Keratinocyte (primary cell): ENCODE data around the gene BRF1.

Experiments
- EZH2 ChIP-seq: IDR thresholded peaks from one replicate; pipeline ENCODE4 v1.6.1; 2012; ENCODE audit warnings: inconsistent platforms, mild to moderate bottlenecking, low read length, moderate library complexity
- TF ChIP-seq, protein P1 (sequence below), 3 experiments: IDR thresholded peaks in 1 of 3; conservative IDR thresholded peaks in 1 of 3; optimal IDR thresholded peaks in 1 of 3; 2 replicates in 2 of 3; 3 replicates in 1 of 3; pipeline versions ENCODE3 to v1.5.1; 2011; ENCODE audit warnings: low read length in 3 of 3, mild to moderate bottlenecking in 3 of 3, moderate library complexity in 2 of 3, control low read depth in 1 of 3, inconsistent platforms in 1 of 3; ENCODE audit not compliant: insufficient read depth in 2 of 3; ENCODE audit errors: extremely low read depth in 1 of 3

DNA sequence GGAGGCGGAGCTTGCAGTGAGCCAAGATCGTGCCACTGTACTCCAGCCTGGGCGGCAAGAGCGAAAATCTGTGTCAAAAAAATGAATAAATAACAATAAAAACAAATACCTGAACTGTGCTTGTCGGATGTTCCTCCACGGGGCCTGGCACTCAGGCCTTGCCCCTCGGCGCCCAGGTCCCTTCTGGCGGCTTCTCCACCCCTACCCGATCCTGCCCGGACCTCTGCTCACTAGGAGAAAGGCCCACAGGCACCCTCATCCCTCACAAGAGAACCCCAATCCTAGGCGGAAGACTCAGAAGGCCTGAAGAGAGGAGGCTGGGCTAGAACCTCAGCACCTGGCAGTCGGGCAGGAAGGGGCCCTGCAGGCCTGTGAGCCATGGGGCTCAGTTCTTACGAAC lies 73.5 kb downstream of the BRF1 start:
- no peak for TF ChIP-seq EZH2
- TF ChIP-seq, protein P1, sequence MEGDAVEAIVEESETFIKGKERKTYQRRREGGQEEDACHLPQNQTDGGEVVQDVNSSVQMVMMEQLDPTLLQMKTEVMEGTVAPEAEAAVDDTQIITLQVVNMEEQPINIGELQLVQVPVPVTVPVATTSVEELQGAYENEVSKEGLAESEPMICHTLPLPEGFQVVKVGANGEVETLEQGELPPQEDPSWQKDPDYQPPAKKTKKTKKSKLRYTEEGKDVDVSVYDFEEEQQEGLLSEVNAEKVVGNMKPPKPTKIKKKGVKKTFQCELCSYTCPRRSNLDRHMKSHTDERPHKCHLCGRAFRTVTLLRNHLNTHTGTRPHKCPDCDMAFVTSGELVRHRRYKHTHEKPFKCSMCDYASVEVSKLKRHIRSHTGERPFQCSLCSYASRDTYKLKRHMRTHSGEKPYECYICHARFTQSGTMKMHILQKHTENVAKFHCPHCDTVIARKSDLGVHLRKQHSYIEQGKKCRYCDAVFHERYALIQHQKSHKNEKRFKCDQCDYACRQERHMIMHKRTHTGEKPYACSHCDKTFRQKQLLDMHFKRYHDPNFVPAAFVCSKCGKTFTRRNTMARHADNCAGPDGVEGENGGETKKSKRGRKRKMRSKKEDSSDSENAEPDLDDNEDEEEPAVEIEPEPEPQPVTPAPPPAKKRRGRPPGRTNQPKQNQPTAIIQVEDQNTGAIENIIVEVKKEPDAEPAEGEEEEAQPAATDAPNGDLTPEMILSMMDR (optimal IDR thresholded peaks at IDR 0.05 in 1 of 3, IDR thresholded peaks at IDR 0.05 in 1 of 3, conservative IDR thresholded peaks at IDR 0.05 in 1 of 3; ENCODE audit: extremely low read depth in 1 of 3, insufficient read depth in 2 of 3, low read length in 3 of 3), result no peak
